Measurements from ENCODE around the gene NAT9.

Gene NAT9

DNA sequence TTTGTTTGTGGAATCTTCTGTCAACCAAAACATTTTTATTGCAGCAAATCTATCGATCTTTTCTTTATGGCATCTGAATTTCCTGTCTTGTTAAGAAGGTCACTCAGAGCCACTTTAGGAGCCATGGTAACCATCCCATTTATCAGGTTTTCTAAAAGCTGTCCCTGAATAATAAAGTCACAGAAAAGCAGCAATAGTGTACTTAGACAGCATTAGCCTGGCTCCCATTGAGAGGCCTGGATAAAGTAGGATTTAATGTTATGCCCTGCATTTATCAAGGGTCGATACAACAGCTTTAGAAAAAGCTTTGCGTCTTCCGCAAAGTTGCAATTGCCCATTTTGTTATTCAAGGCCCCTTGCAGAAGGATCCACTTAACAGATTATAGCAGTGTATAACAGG, 53.4 kb downstream of the NAT9 start:
- no peak for DNase-seq
